GM12874 (cell line): ENCODE results near the gene MOCS2.

Experiments used
- TF ChIP-seq, protein P1 (sequence below): IDR thresholded peaks from 2 replicates; pipeline ENCODE4 v1.5.1; 2011; ENCODE audit warnings: low read depth, mild to moderate bottlenecking, control low read depth, low read length, moderate library complexity; ENCODE audit not compliant: insufficient read depth

MOCS2 gene

DNA sequence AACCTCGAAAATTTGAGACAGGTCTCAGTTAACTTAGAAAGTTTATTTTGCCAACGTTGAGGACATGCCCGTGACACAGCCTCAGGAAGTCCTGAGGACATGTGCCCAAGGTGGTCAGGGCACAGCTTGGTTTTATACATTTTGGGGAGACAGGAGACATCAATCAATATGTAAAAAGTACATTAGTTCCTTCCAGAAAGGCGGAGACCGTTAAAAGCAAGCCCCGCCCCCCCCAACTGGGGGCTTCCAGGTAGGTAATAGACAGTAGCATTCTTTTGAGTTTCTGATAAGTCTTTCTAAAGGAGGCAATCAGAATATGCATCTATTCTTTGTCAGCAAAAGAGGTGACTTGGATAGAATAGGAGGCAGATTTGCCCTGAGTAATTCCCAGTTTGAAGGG lies 599 bp upstream of the MOCS2 start:
- TF ChIP-seq, protein P1, sequence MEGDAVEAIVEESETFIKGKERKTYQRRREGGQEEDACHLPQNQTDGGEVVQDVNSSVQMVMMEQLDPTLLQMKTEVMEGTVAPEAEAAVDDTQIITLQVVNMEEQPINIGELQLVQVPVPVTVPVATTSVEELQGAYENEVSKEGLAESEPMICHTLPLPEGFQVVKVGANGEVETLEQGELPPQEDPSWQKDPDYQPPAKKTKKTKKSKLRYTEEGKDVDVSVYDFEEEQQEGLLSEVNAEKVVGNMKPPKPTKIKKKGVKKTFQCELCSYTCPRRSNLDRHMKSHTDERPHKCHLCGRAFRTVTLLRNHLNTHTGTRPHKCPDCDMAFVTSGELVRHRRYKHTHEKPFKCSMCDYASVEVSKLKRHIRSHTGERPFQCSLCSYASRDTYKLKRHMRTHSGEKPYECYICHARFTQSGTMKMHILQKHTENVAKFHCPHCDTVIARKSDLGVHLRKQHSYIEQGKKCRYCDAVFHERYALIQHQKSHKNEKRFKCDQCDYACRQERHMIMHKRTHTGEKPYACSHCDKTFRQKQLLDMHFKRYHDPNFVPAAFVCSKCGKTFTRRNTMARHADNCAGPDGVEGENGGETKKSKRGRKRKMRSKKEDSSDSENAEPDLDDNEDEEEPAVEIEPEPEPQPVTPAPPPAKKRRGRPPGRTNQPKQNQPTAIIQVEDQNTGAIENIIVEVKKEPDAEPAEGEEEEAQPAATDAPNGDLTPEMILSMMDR: no peak

DNA sequence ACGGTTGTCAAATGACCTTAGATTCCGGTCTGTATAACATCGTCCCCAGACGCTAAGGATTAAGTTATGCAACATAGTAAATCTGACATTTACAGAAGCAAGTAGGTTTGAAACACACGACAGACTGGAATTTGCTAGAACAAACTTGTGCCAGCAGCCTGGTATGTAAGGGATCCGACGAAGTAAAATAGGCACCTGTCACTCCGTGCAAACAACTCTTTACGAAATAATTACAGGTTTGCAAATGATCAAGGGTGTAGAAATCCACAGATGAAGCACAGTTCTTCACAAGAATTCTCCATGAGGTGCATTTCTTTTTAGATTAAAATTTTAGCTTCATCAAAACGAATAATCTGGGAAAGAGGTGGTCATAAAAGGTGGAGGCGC lies 508 bp downstream of the MOCS2 start:
- TF ChIP-seq, protein P1: no peak

DNA sequence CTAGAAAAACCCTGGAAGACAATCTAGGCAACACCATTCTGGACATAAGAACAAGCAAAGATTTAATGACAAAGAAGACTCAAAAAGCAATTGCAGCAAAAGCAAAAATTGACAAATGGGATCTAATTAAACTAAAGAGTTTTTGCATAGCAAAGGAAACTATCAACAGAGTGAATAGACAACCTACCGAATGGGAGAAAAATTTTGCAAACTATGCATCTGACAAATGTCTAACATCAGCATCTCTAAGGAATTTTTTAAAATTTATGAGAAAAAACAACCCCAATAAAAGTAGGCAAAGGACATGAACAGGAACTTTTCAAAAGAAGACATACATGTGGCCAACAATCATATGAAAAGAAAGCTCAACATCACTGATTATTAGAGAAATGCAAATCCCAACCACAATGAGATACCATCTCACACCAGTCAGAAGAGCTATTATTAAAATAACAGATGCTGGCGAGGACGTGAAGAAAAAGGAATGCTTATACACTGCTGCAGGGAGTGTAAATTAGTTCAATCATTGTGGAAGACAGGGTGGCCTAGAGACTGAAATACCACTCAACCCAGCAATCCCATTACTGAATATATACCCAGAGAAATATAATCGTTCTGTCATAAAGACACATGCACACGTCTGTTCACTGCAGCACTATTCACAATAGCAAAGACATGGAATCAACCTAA lies 3.8 kb downstream of the MOCS2 start:
- TF ChIP-seq, protein P1: no peak

DNA sequence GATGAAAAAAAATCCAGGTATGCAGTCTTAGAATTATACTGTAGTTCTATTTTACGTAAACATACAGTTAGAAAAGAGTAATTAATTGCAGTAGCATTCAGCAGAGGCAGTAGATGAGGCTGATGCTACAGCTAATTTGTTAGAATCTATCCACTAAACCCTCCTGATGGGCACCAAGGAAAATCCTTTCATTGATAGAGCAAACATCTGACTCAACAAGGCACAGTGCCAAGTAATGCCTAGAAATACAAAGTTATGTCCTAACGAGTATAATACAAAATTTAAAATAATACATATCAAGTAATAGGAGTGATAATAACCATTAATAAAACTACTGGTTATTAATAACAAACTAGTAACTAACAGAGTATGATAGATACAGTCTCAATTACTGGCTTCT lies 9.0 kb downstream of the MOCS2 start:
- TF ChIP-seq, protein P1: no peak

DNA sequence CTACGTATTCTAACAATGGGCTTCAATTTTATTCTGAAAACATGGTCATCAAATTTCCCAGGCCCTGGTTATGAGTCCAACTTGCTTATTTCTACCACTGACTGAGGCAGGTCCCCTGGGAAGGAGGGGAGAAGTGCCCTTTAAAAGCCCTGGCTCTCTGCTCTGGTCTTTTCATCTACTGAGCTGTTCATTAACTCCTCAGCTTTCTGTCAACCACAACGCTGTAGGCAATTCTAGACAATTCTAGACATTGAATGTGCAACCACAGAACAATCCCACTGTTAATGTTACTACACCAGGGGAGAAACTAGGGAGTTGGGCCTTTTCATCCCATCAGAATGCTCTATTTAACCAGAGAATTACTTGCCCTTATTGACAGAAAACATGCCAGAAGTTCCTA lies 10.0 kb downstream of the MOCS2 start:
- TF ChIP-seq, protein P1: no peak

DNA sequence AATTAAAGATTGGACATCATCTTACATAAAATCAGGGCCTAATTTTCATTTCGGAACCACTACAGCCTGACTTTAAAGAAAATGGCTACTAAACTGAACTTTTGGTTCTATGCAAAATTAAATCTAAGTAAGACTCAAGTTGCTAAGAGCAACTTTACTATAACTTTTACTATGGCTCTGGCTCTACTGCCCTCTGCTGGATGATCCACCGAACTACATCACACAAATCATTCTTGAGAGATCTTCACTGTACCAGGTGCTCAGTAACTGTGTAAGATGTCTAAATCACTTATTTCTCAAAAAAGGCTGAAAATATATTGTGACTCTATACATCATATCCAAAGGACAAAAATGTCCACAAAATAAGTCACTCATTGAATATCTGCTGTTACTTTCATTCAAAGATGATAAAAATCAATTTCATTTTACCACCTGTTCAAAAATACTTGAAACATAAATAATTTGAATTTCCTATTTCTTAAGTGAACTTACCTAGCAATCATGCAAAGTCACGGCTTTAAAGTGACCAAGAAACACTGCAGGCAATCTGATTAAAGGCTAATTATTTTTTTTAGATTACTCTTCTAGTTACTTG lies 13.5 kb downstream of the MOCS2 start:
- TF ChIP-seq, protein P1: peak; percentile 72

DNA sequence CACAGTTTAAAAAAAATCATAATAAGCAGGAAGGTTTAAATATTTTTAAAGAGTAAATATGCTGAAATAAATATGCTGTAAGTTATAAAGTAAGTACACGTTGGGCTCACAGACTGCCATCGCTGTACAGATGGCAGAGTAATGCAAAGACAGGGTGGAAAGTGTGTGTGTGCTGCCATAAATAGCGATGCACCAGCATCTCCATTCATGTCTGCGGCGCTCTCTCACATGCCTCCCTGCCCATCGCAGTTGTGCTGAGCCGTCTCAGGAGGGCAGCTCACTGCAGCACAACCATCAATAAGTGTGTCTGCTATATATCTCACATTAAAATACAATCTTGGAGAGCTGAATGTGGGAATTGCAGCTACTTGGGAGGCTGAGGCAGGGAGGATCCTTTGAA lies 14.3 kb downstream of the MOCS2 start:
- TF ChIP-seq, protein P1: no peak
